PC-9 (cell line): ENCODE measurements around the gene ANXA10. TPM values are rescaled to one million over a fixed set of nuclear protein-coding genes. Genes with fewer than 3 reads are reported as not detected.
"Not testable (repeated sequence)": the region's sequence is repeated elsewhere in the genome, so short reads cannot be mapped to it uniquely, and the experiment has no call there.

Experiments
- BruUV-seq: library from RNA; stranded (reverse); fragments of 400-500 nt; replicated peaks from 2 replicates; lab custom pipeline; 2021; lab: Mats Ljungman, UMichigan
- CTCF ChIA-PET: fragments of 300-600 bp; sonication (Branson Sonifier 250); formaldehyde crosslinking; loops from one replicate; lab custom pipeline; 2022; ENCODE audit warnings: antibody characterized with exemption; lab: Charles Lee
- POLR2A ChIA-PET: fragments of 300-600 bp; sonication (Branson Sonifier 250); formaldehyde crosslinking; loops from one replicate; lab custom pipeline; 2022; ENCODE audit warnings: antibody characterized with exemption; ENCODE audit not compliant: unreplicated experiment; lab: Charles Lee
- DNase-seq, 2 experiments: peaks; one replicate each; pipeline versions ENCODE4 v3.0.0 to v3.0.0-alpha.2; 2015 to 2022; ENCODE audit warnings: mixed read lengths in 1 of 2
- H2AFZ ChIP-seq: fragments of 200-600 bp; sonication (generic); 2 replicates; pipeline ENCODE4 v1.8.1; 2017; ENCODE audit warnings: antibody characterized with exemption
- H3F3A ChIP-seq: fragments of 200-600 bp; sonication (generic); 2 replicates; pipeline ENCODE4 v1.8.1; 2017; ENCODE audit warnings: antibody characterized with exemption, mild to moderate bottlenecking, low read depth; ENCODE audit not compliant: insufficient read depth
- H3K27ac ChIP-seq: fragments of 200-600 bp; sonication (generic); 2 replicates; pipeline ENCODE4 v1.6.1; 2016; ENCODE audit warnings: mixed run types
- H3K27me3 ChIP-seq: fragments of 200-600 bp; sonication (generic); 2 replicates; pipeline ENCODE4 v1.6.1; 2016; ENCODE audit warnings: low read depth, mixed run types; ENCODE audit not compliant: insufficient read depth
- H3K36me3 ChIP-seq: fragments of 200-600 bp; sonication (generic); 2 replicates; pipeline ENCODE4 v1.6.1; 2016; ENCODE audit warnings: low read depth, mixed run types
- H3K4me1 ChIP-seq: fragments of 200-600 bp; sonication (generic); replicated peaks from 2 replicates; pipeline ENCODE4 v1.6.1; 2016; ENCODE audit warnings: mixed run types; ENCODE audit not compliant: insufficient read depth
- H3K4me2 ChIP-seq: fragments of 200-600 bp; sonication (generic); 2 replicates; pipeline ENCODE4 v1.6.1; 2017; ENCODE audit warnings: mixed run types
- H3K4me3 ChIP-seq: fragments of 200-600 bp; sonication (generic); 2 replicates; pipeline ENCODE4 v1.6.1; 2016; ENCODE audit warnings: mixed run types
- H3K79me2 ChIP-seq: fragments of 200-600 bp; sonication (generic); 2 replicates; pipeline ENCODE4 v1.6.1; 2017; ENCODE audit warnings: low read depth, mixed run types
- H3K9me2 ChIP-seq: fragments of 200-600 bp; sonication (generic); 2 replicates; pipeline ENCODE4 v1.8.1; 2017; ENCODE audit warnings: mild to moderate bottlenecking; ENCODE audit not compliant: insufficient read depth
- H3K9me3 ChIP-seq: fragments of 200-600 bp; sonication (generic); 2 replicates; pipeline ENCODE4 v1.8.1; 2016; ENCODE audit warnings: low read depth; ENCODE audit not compliant: insufficient read depth
- H4K20me1 ChIP-seq: fragments of 200-600 bp; sonication (generic); 2 replicates; pipeline ENCODE4 v1.8.1; 2017; ENCODE audit not compliant: insufficient read depth
- CTCF ChIP-seq: fragments of 200-600 bp; sonication (generic); conservative IDR thresholded peaks from 2 replicates; pipeline ENCODE4 v1.6.1; 2017; ENCODE audit warnings: mixed run types, antibody characterized with exemption, mild to moderate bottlenecking, moderate library complexity
- EZH2 ChIP-seq: fragments of 200-600 bp; sonication (generic); IDR thresholded peaks from 2 replicates; pipeline ENCODE4 v1.8.0; 2017; ENCODE audit warnings: antibody characterized with exemption, low read depth
- intact Hi-C: fragments of 100-400 bp; cut with micrococcal nuclease; formaldehyde crosslinking; loops from one replicate; pipeline ENCODE4 v1.10.0; 2022; ENCODE audit not compliant: unreplicated experiment
- total RNA-seq: library from RNA; stranded (reverse); gene quantifications from 2 replicates; pipeline ENCODE4 v1.2.3, GENCODE V29; 2021

Gene ANXA10
- total RNA-seq, 1 experiment from 2014 or later, result 3.0 TPM

- peaks cover 35% of the 10 kb centered on the region for H3K4me1 ChIP-seq
- H3K27ac ChIP-seq, result no peak overlapping the region
- no peak for TF ChIP-seq CTCF
- no peak for TF ChIP-seq EZH2
Measured at GRCh38 chr4:168101026-168101425, 8.7 kb downstream of the ANXA10 start.

GRCh38 chr4:168102403-168102802 is 10.1 kb downstream of the ANXA10 start:
- CTCF ChIA-PET, result no interaction called here
- Histone ChIP-seq H2AFZ (no peak overlapping the region), H3K4me3 (no peak overlapping the region), H3K36me3 (no peaks in the 10 kb centered on the region), H3K9me3 (peaks cover 2% of the 10 kb centered on the region; the same call in 1 of the 2 replicates), H3K79me2 (no peaks in the 10 kb centered on the region), H3K27me3 (no peaks in the 10 kb centered on the region), H4K20me1 (no peaks in the 10 kb centered on the region), H3K4me2 (no peak overlapping the region), H3F3A (peaks cover 13% of the 10 kb centered on the region; the same call in 1 of the 2 replicates), H3K4me1 (peaks cover 25% of the 10 kb centered on the region), H3K27ac (no peak overlapping the region), H3K9me2 (no peaks in the 10 kb centered on the region)
- no TSS peak for BruUV-seq
- POLR2A ChIA-PET, result no interaction called here
- DNase-seq, result no peak
- intact Hi-C loops, result no loop called here
- no peak for TF ChIP-seq EZH2
- TF ChIP-seq CTCF, result no peak

More at GRCh38 chr4:168101026-168101425, 8.7 kb downstream of the ANXA10 start:
- H4K20me1 ChIP-seq, result no peaks in the 10 kb centered on the region
- H3K9me3 ChIP-seq, result peaks cover 2% of the 10 kb centered on the region; the same call in 1 of the 2 replicates
- BruUV-seq, result no TSS peak
- intact Hi-C loops, result no loop called here
- H3K36me3 ChIP-seq, result no peaks in the 10 kb centered on the region
- ChIA-PET CTCF (no interaction called here), POLR2A (no interaction called here)
- no peaks in the 10 kb centered on the region for H3K27me3 ChIP-seq
- H3K4me2 ChIP-seq, result no peak overlapping the region
- no peaks in the 10 kb centered on the region for H3K79me2 ChIP-seq
- no peak overlapping the region for H2AFZ ChIP-seq
- H3K9me2 ChIP-seq, result no peaks in the 10 kb centered on the region
- no peak overlapping the region for H3K4me3 ChIP-seq
- DNase-seq, result no peak
- peaks cover 17% of the 10 kb centered on the region for H3F3A ChIP-seq

DNA sequence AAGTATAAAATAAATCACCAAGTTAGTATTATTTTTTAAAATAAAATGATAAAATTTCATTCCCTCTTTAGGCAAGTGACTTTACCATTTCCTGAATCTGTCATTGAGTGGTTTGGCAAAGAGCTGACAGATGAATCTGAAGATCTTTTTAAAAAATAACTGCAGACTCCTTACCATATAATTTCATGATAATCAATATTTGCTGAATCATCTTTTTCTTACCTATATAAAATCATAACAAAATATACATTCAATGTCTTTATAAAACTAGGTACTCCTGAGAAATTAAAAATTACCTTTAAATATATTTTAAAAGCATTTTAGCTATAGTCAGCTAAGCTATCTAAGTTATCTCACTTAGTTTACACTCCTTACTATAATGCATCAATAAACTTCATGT is 17.2 kb downstream of the ANXA10 start:
- H3F3A ChIP-seq, result no peaks in the 10 kb centered on the region
- H3K4me1 ChIP-seq, result no peaks in the 10 kb centered on the region
- POLR2A ChIA-PET, result no interaction called here
- no peak for DNase-seq
- H3K4me2 ChIP-seq, result no peak overlapping the region
- no TSS peak for BruUV-seq
- no peak overlapping the region for H3K4me3 ChIP-seq
- H3K27ac ChIP-seq, result no peak overlapping the region
- no peak for TF ChIP-seq CTCF
- no peak for TF ChIP-seq EZH2
- H3K36me3 ChIP-seq, result no peaks in the 10 kb centered on the region
- CTCF ChIA-PET, result no interaction called here
- no peak overlapping the region for H2AFZ ChIP-seq
- H3K79me2 ChIP-seq, result no peaks in the 10 kb centered on the region
- no peaks in the 10 kb centered on the region for H3K27me3 ChIP-seq
- H4K20me1 ChIP-seq, result no peaks in the 10 kb centered on the region
- no peaks in the 10 kb centered on the region for H3K9me3 ChIP-seq
- H3K9me2 ChIP-seq, result no peaks in the 10 kb centered on the region
- intact Hi-C loops, result no loop called here

- CTCF ChIA-PET, H3K4me1 ChIP-seq, H3F3A ChIP-seq, intact Hi-C loops, DNase-seq, H3K27me3 ChIP-seq, H3K4me3 ChIP-seq, H3K79me2 ChIP-seq, BruUV-seq, H3K9me3 ChIP-seq, H3K4me2 ChIP-seq, H3K27ac ChIP-seq, H3K36me3 ChIP-seq, POLR2A ChIA-PET, H4K20me1 ChIP-seq, H3K9me2 ChIP-seq, H2AFZ ChIP-seq: not testable (repeated sequence)
Measured at GRCh38 chr4:168113059-168113458, 20.7 kb downstream of the ANXA10 start.
